ENCODE results near the gene NRP1.

DNA sequence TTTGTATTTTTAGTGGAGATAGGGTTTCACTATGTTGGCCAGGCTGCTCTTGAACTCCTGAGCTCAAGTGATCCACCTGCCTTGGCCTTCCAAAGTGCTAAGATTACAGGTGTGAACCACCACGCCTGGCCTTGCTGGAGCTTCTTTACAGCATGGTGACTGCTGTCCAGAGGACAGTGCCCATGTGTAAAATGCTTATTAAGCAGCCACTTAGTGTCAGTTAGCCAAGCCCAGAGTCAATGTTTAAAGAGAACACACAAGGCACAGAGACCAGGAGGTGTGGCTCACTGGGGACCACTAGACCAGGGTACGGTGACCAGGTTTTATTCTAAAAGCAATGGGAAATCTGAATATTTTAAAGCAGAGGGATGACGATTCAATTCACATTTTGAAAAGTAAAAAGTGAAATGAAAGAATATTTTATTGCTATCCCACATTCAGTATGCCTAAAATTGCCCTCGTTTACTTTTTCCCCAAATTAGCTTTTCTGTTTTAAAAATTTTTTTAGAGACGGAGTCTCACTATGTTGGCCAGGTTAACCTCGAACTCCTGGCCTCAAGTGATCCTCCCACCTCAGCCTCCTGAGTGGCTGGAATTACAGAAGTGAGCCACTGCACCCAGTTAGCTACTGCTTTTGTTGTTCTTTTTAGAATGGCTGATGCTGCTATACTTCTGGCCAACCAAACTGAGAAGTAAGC is 172.8 kb downstream of the NRP1 start:
- TF ChIP-seq, protein P1, sequence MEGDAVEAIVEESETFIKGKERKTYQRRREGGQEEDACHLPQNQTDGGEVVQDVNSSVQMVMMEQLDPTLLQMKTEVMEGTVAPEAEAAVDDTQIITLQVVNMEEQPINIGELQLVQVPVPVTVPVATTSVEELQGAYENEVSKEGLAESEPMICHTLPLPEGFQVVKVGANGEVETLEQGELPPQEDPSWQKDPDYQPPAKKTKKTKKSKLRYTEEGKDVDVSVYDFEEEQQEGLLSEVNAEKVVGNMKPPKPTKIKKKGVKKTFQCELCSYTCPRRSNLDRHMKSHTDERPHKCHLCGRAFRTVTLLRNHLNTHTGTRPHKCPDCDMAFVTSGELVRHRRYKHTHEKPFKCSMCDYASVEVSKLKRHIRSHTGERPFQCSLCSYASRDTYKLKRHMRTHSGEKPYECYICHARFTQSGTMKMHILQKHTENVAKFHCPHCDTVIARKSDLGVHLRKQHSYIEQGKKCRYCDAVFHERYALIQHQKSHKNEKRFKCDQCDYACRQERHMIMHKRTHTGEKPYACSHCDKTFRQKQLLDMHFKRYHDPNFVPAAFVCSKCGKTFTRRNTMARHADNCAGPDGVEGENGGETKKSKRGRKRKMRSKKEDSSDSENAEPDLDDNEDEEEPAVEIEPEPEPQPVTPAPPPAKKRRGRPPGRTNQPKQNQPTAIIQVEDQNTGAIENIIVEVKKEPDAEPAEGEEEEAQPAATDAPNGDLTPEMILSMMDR (IDR thresholded peaks at IDR 0.05) = no peak
- no peak for TF ChIP-seq NR3C1 (IDR thresholded peaks at IDR 0.05)
